Central memory CD8-positive, alpha-beta T cell (primary cell): ENCODE data around the gene CFDP1.

Experiments
- ATAC-seq: fragments of 150-1000 bp; cut with Tn5 transposase; replicated peaks from 2 replicates; pipeline ENCODE4 v1.10.0; 2022; ENCODE audit warnings: mild to moderate bottlenecking, moderate FRiP score, moderate number of reproducible peaks; ENCODE audit not compliant: poor library complexity, severe bottlenecking; ENCODE audit errors: extremely low read depth
- DNase-seq, 2 donors: peaks; one replicate each; pipeline ENCODE4 v3.0.0; 2021; ENCODE audit warnings: low spot score in 2 of 2
- H3K27ac Mint-ChIP-seq: one replicate; pipeline ENCODE4 v1.8.0; 2022; ENCODE audit warnings: low read depth, mild to moderate bottlenecking, moderate library complexity, mixed read lengths
- H3K27me3 Mint-ChIP-seq: one replicate; pipeline ENCODE4 v1.8.0; 2022; ENCODE audit warnings: mixed read lengths
- H3K36me3 Mint-ChIP-seq: one replicate; pipeline ENCODE4 v1.8.0; 2022; ENCODE audit warnings: mild to moderate bottlenecking, moderate library complexity, mixed read lengths; ENCODE audit not compliant: insufficient read depth
- H3K4me1 Mint-ChIP-seq: one replicate; pipeline ENCODE4 v1.8.0; 2022; ENCODE audit warnings: mixed read lengths
- H3K4me3 Mint-ChIP-seq: one replicate; pipeline ENCODE4 v1.8.0; 2022; ENCODE audit warnings: mild to moderate bottlenecking, moderate library complexity, mixed read lengths
- H3K9me3 Mint-ChIP-seq: one replicate; pipeline ENCODE4 v1.8.0; 2022; ENCODE audit warnings: mixed read lengths

Gene CFDP1

GRCh38 chr16:75246504-75247205 is 186.6 kb downstream of the CFDP1 start:
- H3K36me3 Mint-ChIP-seq = no peaks in the 10 kb centered on the region
- DNase-seq = no peak
- peaks cover 6% of the 10 kb centered on the region for H3K4me1 Mint-ChIP-seq
- no peaks in the 10 kb centered on the region for H3K9me3 Mint-ChIP-seq
- no peak for ATAC-seq
- no peak overlapping the region for H3K4me3 Mint-ChIP-seq
- H3K27me3 Mint-ChIP-seq = peaks cover 51% of the 10 kb centered on the region
- no peak overlapping the region for H3K27ac Mint-ChIP-seq

- no peaks in the 10 kb centered on the region for H3K36me3 Mint-ChIP-seq
- no peak overlapping the region for H3K4me3 Mint-ChIP-seq
- ATAC-seq = no peak
- H3K4me1 Mint-ChIP-seq = peaks cover 6% of the 10 kb centered on the region
- H3K27ac Mint-ChIP-seq = no peak overlapping the region
- H3K27me3 Mint-ChIP-seq = peaks cover 44% of the 10 kb centered on the region
- no peaks in the 10 kb centered on the region for H3K9me3 Mint-ChIP-seq
- DNase-seq = no peak
Measured at GRCh38 chr16:75244844-75245758, 188.2 kb downstream of the CFDP1 start.

DNA sequence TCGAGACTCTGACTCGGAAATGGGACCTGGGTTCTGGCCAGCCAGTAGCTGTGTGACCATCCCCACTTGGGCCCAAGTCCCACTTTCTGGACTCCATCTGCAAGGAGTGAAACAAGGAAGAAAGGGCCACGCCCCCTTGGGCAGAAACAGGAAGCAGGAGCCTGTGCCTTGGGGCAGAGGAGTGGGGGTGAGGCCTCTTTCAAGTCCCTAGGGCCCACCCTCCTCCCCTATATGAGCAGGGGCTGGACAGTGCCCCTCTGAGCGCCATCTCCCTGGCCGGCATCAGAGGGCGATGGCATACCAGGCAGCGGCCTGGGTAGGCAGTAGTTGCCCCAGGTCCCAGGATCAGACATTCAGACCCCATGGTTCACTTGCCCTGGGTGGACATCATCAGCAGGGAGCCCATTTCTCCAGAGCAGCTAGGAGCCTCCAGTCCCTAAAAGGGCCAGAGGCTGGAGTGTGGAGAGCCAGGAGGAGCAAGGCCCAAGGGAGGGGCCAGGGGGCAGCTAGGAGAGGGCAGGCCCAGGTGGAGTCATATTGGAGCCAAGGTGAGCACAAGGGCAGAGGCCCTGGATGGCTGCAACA is 189.0 kb downstream of the CFDP1 start:
- H3K27ac Mint-ChIP-seq = no peak overlapping the region
- no peaks in the 10 kb centered on the region for H3K9me3 Mint-ChIP-seq
- H3K27me3 Mint-ChIP-seq = peaks cover 41% of the 10 kb centered on the region

More for the DNA sequence above, 189.0 kb downstream of the CFDP1 start:
- no peak for DNase-seq
- Mint-ChIP-seq H3K4me1 (peaks cover 6% of the 10 kb centered on the region), H3K4me3 (no peak overlapping the region), H3K36me3 (no peaks in the 10 kb centered on the region)
- no peak for ATAC-seq
